GM23248 (cell line): ENCODE data around the gene LAMA1.

Experiments used
- EZH2 ChIP-seq: fragments of 200-600 bp; sonication (generic); IDR thresholded peaks from 2 replicates; pipeline ENCODE4 v1.6.1; 2018; ENCODE audit warnings: antibody characterized with exemption, mild to moderate bottlenecking; ENCODE audit not compliant: insufficient read depth, poor library complexity, severe bottlenecking
- EZH2phosphoT487 ChIP-seq: fragments of 200-600 bp; sonication (generic); IDR thresholded peaks from 2 replicates; pipeline ENCODE4 v1.6.1; 2018; ENCODE audit warnings: antibody characterized with exemption, moderate library complexity, mild to moderate bottlenecking, low read depth; ENCODE audit not compliant: insufficient read depth

DNA sequence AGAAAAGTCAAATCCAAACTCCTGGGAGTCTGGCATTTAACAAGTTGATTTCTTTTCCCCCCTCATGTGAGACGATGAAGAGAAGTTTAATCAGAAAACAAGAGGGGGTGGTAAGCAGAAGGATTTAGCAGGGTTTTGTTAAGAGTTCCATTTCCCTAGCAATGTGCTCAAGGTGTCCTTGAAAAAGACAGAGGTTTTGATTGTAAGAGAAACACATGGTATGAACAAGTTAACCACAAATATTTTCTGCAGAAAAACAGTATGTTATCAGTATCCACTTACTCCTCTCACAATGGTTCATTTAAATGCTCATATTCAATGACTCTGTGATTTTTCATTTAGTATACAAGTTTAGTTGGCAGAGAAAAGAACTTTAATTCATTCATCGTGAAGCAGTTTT is 26.8 kb downstream of the LAMA1 start:
- TF ChIP-seq EZH2 (no peak), EZH2phosphoT487 (no peak)
